Trophoblast cell (in vitro differentiated cells and primary cell): ENCODE data around the gene CAB39.

Experiments used
- DNase-seq, 2 donors: peaks; one replicate each; pipeline ENCODE4 v3.0.0-alpha.2; 2016
- H2AFZ ChIP-seq: 2 replicates; pipeline ENCODE4 v1.6.1; 2013; ENCODE audit warnings: low read length, moderate library complexity, mild to moderate bottlenecking; ENCODE audit not compliant: insufficient read depth, poor library complexity
- H2AK5ac ChIP-seq: 2 replicates; pipeline ENCODE4 v1.6.1; 2013; ENCODE audit warnings: mild to moderate bottlenecking, low read length
- H2BK120ac ChIP-seq: 2 replicates; pipeline ENCODE4 v1.6.1; 2013; ENCODE audit warnings: low read length, mild to moderate bottlenecking, moderate library complexity; ENCODE audit not compliant: insufficient read depth, poor library complexity
- H2BK12ac ChIP-seq: 2 replicates; pipeline ENCODE4 v1.6.1; 2013; ENCODE audit warnings: mild to moderate bottlenecking, low read length, moderate library complexity
- H2BK5ac ChIP-seq: 2 replicates; pipeline ENCODE4 v1.6.1; 2013; ENCODE audit warnings: low read length, low read depth, moderate library complexity, mild to moderate bottlenecking; ENCODE audit not compliant: poor library complexity
- H3K14ac ChIP-seq: 2 replicates; pipeline ENCODE4 v1.6.1; 2013; ENCODE audit warnings: mild to moderate bottlenecking, low read length
- H3K18ac ChIP-seq: 2 replicates; pipeline ENCODE4 v1.6.1; 2013; ENCODE audit warnings: mild to moderate bottlenecking, low read length
- H3K23ac ChIP-seq: 2 replicates; pipeline ENCODE4 v1.6.1; 2013; ENCODE audit warnings: low read length
- H3K27ac ChIP-seq: 2 replicates; pipeline ENCODE4 v1.5.1; 2013; ENCODE audit warnings: low read depth, mild to moderate bottlenecking, inconsistent platforms, low read length, moderate library complexity
- H3K27me3 ChIP-seq: 2 replicates; pipeline ENCODE4 v1.6.1; 2013; ENCODE audit warnings: inconsistent platforms, mild to moderate bottlenecking, low read length, moderate library complexity; ENCODE audit not compliant: insufficient read depth
- H3K36me3 ChIP-seq, 2 experiments: 1 replicate in 1 of 2; 2 replicates in 1 of 2; pipeline ENCODE4 v1.6.1; 2013; ENCODE audit warnings: low read length in 2 of 2, mild to moderate bottlenecking in 2 of 2, moderate library complexity in 1 of 2; ENCODE audit not compliant: insufficient read depth in 2 of 2, control insufficient read depth in 1 of 2
- H3K4ac ChIP-seq: 2 replicates; pipeline ENCODE4 v1.6.1; 2013; ENCODE audit warnings: low read depth, mild to moderate bottlenecking, low read length, moderate library complexity
- H3K4me1 ChIP-seq, 2 experiments: 1 replicate in 1 of 2; 2 replicates in 1 of 2; pipeline ENCODE4 v1.6.1; 2013; ENCODE audit warnings: low read length in 2 of 2, mild to moderate bottlenecking in 2 of 2, moderate library complexity in 1 of 2; ENCODE audit not compliant: insufficient read depth in 2 of 2, control insufficient read depth in 1 of 2
- H3K4me2 ChIP-seq: 2 replicates; pipeline ENCODE4 v1.6.1; 2013; ENCODE audit warnings: inconsistent platforms, mild to moderate bottlenecking, low read length, moderate library complexity
- H3K4me3 ChIP-seq: 2 replicates; pipeline ENCODE4 v1.5.1; 2013; ENCODE audit warnings: mild to moderate bottlenecking, low read depth, low read length, inconsistent platforms
- H3K79me1 ChIP-seq: one replicate; pipeline ENCODE4 v1.6.1; 2013; ENCODE audit warnings: low read length
- H3K79me2 ChIP-seq: 2 replicates; pipeline ENCODE4 v1.6.1; 2013; ENCODE audit warnings: low read length, mild to moderate bottlenecking; ENCODE audit not compliant: control insufficient read depth, insufficient read depth, poor library complexity
- H3K9ac ChIP-seq: 2 replicates; pipeline ENCODE4 v1.6.1; 2013; ENCODE audit warnings: mild to moderate bottlenecking, low read length
- H3K9me3 ChIP-seq: 2 replicates; pipeline ENCODE4 v1.6.1; 2013; ENCODE audit warnings: low read depth, mild to moderate bottlenecking, control low read depth, inconsistent platforms, low read length; ENCODE audit not compliant: insufficient read depth
- H4K12ac ChIP-seq: 2 replicates; pipeline ENCODE4 v1.6.1; 2013; ENCODE audit warnings: low read depth, mild to moderate bottlenecking, low read length, moderate library complexity
- H4K8ac ChIP-seq: 2 replicates; pipeline ENCODE4 v1.6.1; 2013; ENCODE audit warnings: low read depth, mild to moderate bottlenecking, low read length, moderate library complexity
- H4K91ac ChIP-seq: one replicate; pipeline ENCODE4 v1.6.1; 2013; ENCODE audit warnings: low read depth, mild to moderate bottlenecking, low read length, moderate library complexity
- WGBS: extraction: QIAGEN DNeasy Blood & Tissue Kit; methylation state at CpG from one replicate; pipeline ENCODE4 v1.1.7; 2013; ENCODE audit warnings: missing lambda C conversion rate; ENCODE audit not compliant: insufficient read length, insufficient coverage; ENCODE audit errors: extremely low coverage; 5-methylcytosine and 5-hydroxymethylcytosine counted together

The CAB39 gene

DNA sequence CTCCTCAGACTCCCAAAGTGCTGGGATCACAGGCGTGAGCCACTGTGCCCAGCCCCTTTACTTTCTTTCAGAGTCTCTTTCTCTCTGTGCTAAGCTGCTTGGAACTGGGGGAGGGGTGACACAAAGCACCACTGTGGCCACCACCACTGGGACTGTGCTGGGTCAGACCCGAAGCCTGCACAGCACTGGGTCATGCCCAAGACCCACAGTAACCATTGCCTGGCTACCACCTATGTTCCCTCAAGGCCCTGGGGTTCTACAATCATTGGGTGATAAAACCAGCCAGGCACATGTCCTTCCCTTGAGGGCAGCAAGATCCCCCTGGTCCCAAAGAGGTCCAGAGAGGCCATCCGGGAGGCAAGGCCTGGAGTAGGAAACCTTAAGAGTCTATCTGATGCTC, 9.1 kb upstream of the CAB39 start:
- no peak overlapping the region for H2BK120ac ChIP-seq
- H3K79me2 ChIP-seq, result no peaks in the 10 kb centered on the region
- WGBS, result no CpG with 5 or more reads among the region's 3 CpGs
- H3K4ac ChIP-seq, result no peak overlapping the region
- no peak overlapping the region for H3K23ac ChIP-seq
- no peak for DNase-seq
- H2BK5ac ChIP-seq, result no peak overlapping the region
- H2BK12ac ChIP-seq, result no peak overlapping the region
- H4K8ac ChIP-seq, result no peak overlapping the region
- H3K79me1 ChIP-seq, result no peaks in the 10 kb centered on the region
- H3K36me3 ChIP-seq, result no peaks in the 10 kb centered on the region
- no peaks in the 10 kb centered on the region for H3K4me1 ChIP-seq
- no peak overlapping the region for H3K4me2 ChIP-seq
- no peaks in the 10 kb centered on the region for H3K9me3 ChIP-seq
- H3K27ac ChIP-seq, result no peak overlapping the region
- H3K18ac ChIP-seq, result no peak overlapping the region
- H2AFZ ChIP-seq, result no peak overlapping the region
- H2AK5ac ChIP-seq, result no peak overlapping the region
- H3K9ac ChIP-seq, result no peak overlapping the region
- no peak overlapping the region for H4K91ac ChIP-seq
- no peak overlapping the region for H3K14ac ChIP-seq
- H4K12ac ChIP-seq, result no peak overlapping the region
- no peaks in the 10 kb centered on the region for H3K27me3 ChIP-seq
- no peak overlapping the region for H3K4me3 ChIP-seq

DNA sequence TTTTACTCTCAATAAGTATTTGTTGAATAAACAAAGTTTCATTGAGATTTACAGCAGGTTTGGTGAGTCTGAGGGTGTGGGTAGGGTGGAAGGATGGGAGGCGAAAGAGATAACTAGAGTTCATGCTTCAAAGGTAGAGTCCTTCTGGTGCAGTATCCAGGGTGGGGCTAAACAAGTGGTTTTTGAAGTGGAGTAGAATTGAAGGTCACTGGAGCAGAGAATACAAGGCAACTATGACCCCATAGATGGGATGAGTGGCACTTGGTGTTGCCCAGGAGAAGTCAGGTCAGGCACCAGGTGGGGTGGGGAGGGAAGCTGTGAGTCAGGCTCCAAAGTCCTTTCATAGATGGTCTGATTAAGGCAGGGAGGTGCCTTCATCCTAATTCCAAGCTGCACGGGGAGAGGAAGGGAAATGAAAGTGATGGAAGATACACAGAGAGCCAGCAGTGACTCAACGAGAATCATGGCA, 6.6 kb upstream of the CAB39 start:
- Histone ChIP-seq H3K9ac (no peak overlapping the region), H2BK12ac (no peak overlapping the region), H4K12ac (no peak overlapping the region), H3K79me1 (no peaks in the 10 kb centered on the region), H4K8ac (no peak overlapping the region), H3K9me3 (no peaks in the 10 kb centered on the region), H3K79me2 (no peaks in the 10 kb centered on the region), H3K27me3 (no peaks in the 10 kb centered on the region), H3K23ac (no peak overlapping the region), H3K14ac (no peak overlapping the region), H3K18ac (no peak overlapping the region), H3K4ac (no peak overlapping the region), H2BK120ac (no peak overlapping the region), H3K27ac (no peak overlapping the region), H2BK5ac (no peak overlapping the region), H3K4me2 (no peak overlapping the region), H3K4me1 (no peaks in the 10 kb centered on the region), H3K36me3 (no peaks in the 10 kb centered on the region), H3K4me3 (no peak overlapping the region), H4K91ac (no peak overlapping the region), H2AK5ac (no peak overlapping the region), H2AFZ (no peak overlapping the region)
- no CpG with 5 or more reads among the region's 3 CpGs for WGBS
- DNase-seq, result no peak

DNA sequence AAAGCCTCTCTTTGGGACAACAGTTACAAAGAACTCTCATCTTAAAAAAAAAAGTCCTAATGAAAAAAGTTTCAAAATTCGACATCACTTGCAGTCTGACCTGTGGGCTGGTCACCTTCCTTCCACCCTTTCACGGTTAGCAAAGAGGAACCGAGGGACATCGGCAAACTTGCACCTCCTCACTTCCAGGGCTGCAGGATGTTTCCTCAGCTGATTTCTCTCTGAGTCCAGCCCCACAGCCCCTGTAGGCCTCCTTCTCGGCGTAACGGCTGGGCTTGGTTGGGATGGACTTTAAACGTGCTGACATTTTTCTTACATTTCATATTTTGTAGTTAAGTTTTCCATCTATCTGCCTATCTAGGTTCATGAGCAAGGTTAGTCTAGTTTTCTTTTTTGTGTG, 5.7 kb upstream of the CAB39 start:
- H3K9ac ChIP-seq, result no peak overlapping the region
- no peak overlapping the region for H2BK12ac ChIP-seq
- no peaks in the 10 kb centered on the region for H3K27me3 ChIP-seq
- no peak overlapping the region for H2AFZ ChIP-seq
- H4K12ac ChIP-seq, result no peak overlapping the region
- no peaks in the 10 kb centered on the region for H3K4me1 ChIP-seq
- H3K4me3 ChIP-seq, result no peak overlapping the region
- no peaks in the 10 kb centered on the region for H3K36me3 ChIP-seq
- H4K8ac ChIP-seq, result no peak overlapping the region
- DNase-seq, result no peak
- no peak overlapping the region for H3K4ac ChIP-seq
- H3K18ac ChIP-seq, result no peak overlapping the region
- no peaks in the 10 kb centered on the region for H3K79me1 ChIP-seq
- no peak overlapping the region for H2BK120ac ChIP-seq
- H3K14ac ChIP-seq, result no peak overlapping the region
- no peak overlapping the region for H2BK5ac ChIP-seq
- no peak overlapping the region for H3K23ac ChIP-seq
- no peaks in the 10 kb centered on the region for H3K9me3 ChIP-seq
- H2AK5ac ChIP-seq, result no peak overlapping the region
- no CpG with 5 or more reads among the region's 8 CpGs for WGBS
- no peak overlapping the region for H3K4me2 ChIP-seq
- H3K27ac ChIP-seq, result no peak overlapping the region
- H4K91ac ChIP-seq, result no peak overlapping the region
- no peaks in the 10 kb centered on the region for H3K79me2 ChIP-seq

DNA sequence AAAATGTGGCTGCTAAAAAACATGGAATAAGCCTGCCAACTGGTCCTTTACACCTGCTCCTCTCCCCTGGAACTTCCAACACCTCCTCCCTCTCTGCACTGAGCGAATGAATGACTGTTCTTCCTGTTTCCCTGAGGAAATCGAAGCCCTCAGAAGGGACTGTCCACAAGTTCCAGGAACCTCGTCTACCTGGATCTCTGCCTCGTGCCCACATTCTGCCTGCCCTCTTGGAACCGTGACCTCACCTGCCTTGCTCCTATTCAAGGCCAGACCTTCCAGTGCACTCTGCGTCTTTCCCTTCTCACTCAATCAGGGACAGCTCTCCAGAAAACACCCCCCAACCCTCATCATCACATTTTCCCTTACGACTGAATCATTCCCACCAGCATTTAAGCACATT, 4.4 kb upstream of the CAB39 start:
- Histone ChIP-seq H3K36me3 (no peaks in the 10 kb centered on the region), H2AFZ (no peak overlapping the region), H2AK5ac (no peak overlapping the region), H3K4ac (no peak overlapping the region), H3K79me2 (peaks cover 5% of the 10 kb centered on the region), H3K79me1 (peaks cover 7% of the 10 kb centered on the region), H2BK12ac (no peak overlapping the region), H3K27ac (no peak overlapping the region), H3K14ac (no peak overlapping the region), H4K91ac (no peak overlapping the region), H2BK120ac (no peak overlapping the region), H3K23ac (no peak overlapping the region), H4K12ac (no peak overlapping the region), H4K8ac (no peak overlapping the region), H3K9me3 (no peaks in the 10 kb centered on the region), H3K9ac (no peak overlapping the region), H3K27me3 (no peaks in the 10 kb centered on the region), H3K4me3 (no peak overlapping the region), H3K4me2 (no peak overlapping the region), H3K4me1 (no peaks in the 10 kb centered on the region), H2BK5ac (no peak overlapping the region), H3K18ac (no peak overlapping the region)
- no CpG with 5 or more reads among the region's 7 CpGs for WGBS
- DNase-seq, result no peak
